ENCODE data around the gene STYXL1.

The STYXL1 gene

DNA sequence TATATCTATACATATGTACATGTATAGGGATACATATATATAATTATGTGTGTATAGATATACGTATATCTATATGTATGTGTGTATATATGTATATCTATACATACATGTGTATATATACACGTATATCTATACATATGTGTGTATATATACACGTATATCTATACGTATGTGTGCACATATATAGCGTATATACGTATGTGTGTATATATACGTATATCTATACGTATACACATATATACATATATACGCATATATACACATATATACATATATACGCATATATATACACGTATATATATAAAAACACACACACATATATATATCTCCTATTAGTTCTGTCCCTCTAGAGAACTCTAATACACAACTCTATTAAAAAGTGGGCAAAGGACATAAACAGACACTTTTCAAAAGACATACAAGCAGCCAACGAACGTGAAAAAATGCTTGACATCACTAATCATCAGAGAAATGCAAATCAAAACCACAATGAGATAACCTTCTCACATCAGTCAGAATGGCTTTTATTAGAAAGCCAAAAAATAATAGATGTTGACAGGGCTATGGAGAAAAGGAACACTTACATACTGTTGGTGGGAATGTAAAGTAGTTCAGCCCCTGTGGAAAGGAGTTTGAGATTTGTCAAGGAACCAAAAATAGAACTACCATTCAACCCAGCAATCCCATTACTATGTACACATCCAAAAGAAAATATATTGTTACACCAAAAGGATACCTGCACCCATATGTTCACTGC is 31.4 kb downstream of the STYXL1 start:
- no peak overlapping the region for H2AK5ac ChIP-seq (ENCODE audit: low read depth, low read length)
- H3K23ac ChIP-seq (ENCODE audit: low read depth, low read length, poor library complexity), result no peak overlapping the region
- H3K4me3 ChIP-seq (ENCODE audit: low read length in 2 of 2), result no peak overlapping the region
- H3K4ac ChIP-seq (ENCODE audit: low read length), result no peak overlapping the region
- H2AFZ ChIP-seq (ENCODE audit: low read length), result no peak overlapping the region
- H4K91ac ChIP-seq (ENCODE audit: low read depth, low read length, poor library complexity), result no peak overlapping the region
- no peak overlapping the region for H2BK15ac ChIP-seq (ENCODE audit: low read length)
- no peak overlapping the region for H3K27ac ChIP-seq (replicated peaks; ENCODE audit: low read length)
- no peak overlapping the region for H3K9ac ChIP-seq (ENCODE audit: low read depth, low read length, poor library complexity)
- H3K4me2 ChIP-seq (ENCODE audit: insufficient read depth, low read length, poor library complexity, severe bottlenecking), result no peak overlapping the region
- peaks cover 6 to 31% of the 10 kb centered on the region in 2 donors for H3K36me3 ChIP-seq (replicated peaks in 1 of 2; ENCODE audit: control insufficient read depth in 2 of 2, insufficient read depth in 2 of 2, low read length in 2 of 2)
- H3K4me1 ChIP-seq (ENCODE audit: control insufficient read depth in 2 of 2, insufficient read depth in 1 of 2, low read depth in 1 of 2, low read length in 2 of 2), result no peaks in the 10 kb centered on the region
- H2BK120ac ChIP-seq (ENCODE audit: low read depth, low read length), result no peak overlapping the region
- H3K9me3 ChIP-seq (replicated peaks in 1 of 2; ENCODE audit: control insufficient read depth in 2 of 2, insufficient read depth in 1 of 2, low read depth in 1 of 2, low read length in 2 of 2), result no peaks in the 10 kb centered on the region
- H3K14ac ChIP-seq (ENCODE audit: low read length), result no peak overlapping the region
- no peaks in the 10 kb centered on the region for H3K79me1 ChIP-seq (ENCODE audit: low read depth, low read length)
- no peak overlapping the region for H3K18ac ChIP-seq (ENCODE audit: low read length)
- no peak overlapping the region for H4K8ac ChIP-seq (ENCODE audit: low read depth, low read length)
- no peak for DNase-seq (ENCODE audit: low spot score)
- H3K27me3 ChIP-seq (ENCODE audit: control insufficient read depth in 3 of 3, insufficient read depth in 3 of 3, low read depth in 1 of 3, low read length in 3 of 3), result no peaks in the 10 kb centered on the region
- no peak overlapping the region for H2BK5ac ChIP-seq (ENCODE audit: low read length)
- H2BK12ac ChIP-seq (ENCODE audit: low read length), result no peak overlapping the region
- 100% methylated on average over 1 to 2 of the region's 13 CpGs for WGBS, 2 donors (ENCODE audit: extremely low coverage in 2 of 2, insufficient read length in 2 of 2, insufficient replicate concordance in 1 of 2)

GRCh38 chr7:76011442-76011861 is 36.3 kb downstream of the STYXL1 start:
- no peak overlapping the region for H2AK5ac ChIP-seq (ENCODE audit: low read depth, low read length)
- H2AFZ ChIP-seq (ENCODE audit: low read length), result no peak overlapping the region
- H2BK120ac ChIP-seq (ENCODE audit: low read depth, low read length), result no peak overlapping the region
- H4K91ac ChIP-seq (ENCODE audit: low read depth, low read length, poor library complexity), result no peak overlapping the region
- no peak overlapping the region for H3K4me3 ChIP-seq (ENCODE audit: low read length in 2 of 2)
- no peaks in the 10 kb centered on the region for H3K79me1 ChIP-seq (ENCODE audit: low read depth, low read length)
- no peak overlapping the region for H2BK15ac ChIP-seq (ENCODE audit: low read length)
- WGBS, 2 donors (ENCODE audit: extremely low coverage in 2 of 2, insufficient read length in 2 of 2, insufficient replicate concordance in 1 of 2), result no CpG with 5 or more reads among the region's 8 CpGs
- no peak overlapping the region for H3K4ac ChIP-seq (ENCODE audit: low read length)
- no peaks in the 10 kb centered on the region for H3K9me3 ChIP-seq (replicated peaks in 1 of 2; ENCODE audit: control insufficient read depth in 2 of 2, insufficient read depth in 1 of 2, low read depth in 1 of 2, low read length in 2 of 2)
- peaks cover 0 to 18% of the 10 kb centered on the region in 2 donors for H3K36me3 ChIP-seq (replicated peaks in 1 of 2; ENCODE audit: control insufficient read depth in 2 of 2, insufficient read depth in 2 of 2, low read length in 2 of 2)
- H4K8ac ChIP-seq (ENCODE audit: low read depth, low read length), result no peak overlapping the region
- H2BK5ac ChIP-seq (ENCODE audit: low read length), result no peak overlapping the region
- no peaks in the 10 kb centered on the region for H3K27me3 ChIP-seq (ENCODE audit: control insufficient read depth in 3 of 3, insufficient read depth in 3 of 3, low read depth in 1 of 3, low read length in 3 of 3)
- H3K4me2 ChIP-seq (ENCODE audit: insufficient read depth, low read length, poor library complexity, severe bottlenecking), result no peak overlapping the region
- no peak overlapping the region for H3K9ac ChIP-seq (ENCODE audit: low read depth, low read length, poor library complexity)
- no peaks in the 10 kb centered on the region for H3K4me1 ChIP-seq (ENCODE audit: control insufficient read depth in 2 of 2, insufficient read depth in 1 of 2, low read depth in 1 of 2, low read length in 2 of 2)
- H3K23ac ChIP-seq (ENCODE audit: low read depth, low read length, poor library complexity), result no peak overlapping the region
- DNase-seq (ENCODE audit: low spot score), result no peak
- no peak overlapping the region for H3K18ac ChIP-seq (ENCODE audit: low read length)
- H2BK12ac ChIP-seq (ENCODE audit: low read length), result no peak overlapping the region
- H3K14ac ChIP-seq (ENCODE audit: low read length), result no peak overlapping the region
- H3K27ac ChIP-seq (replicated peaks; ENCODE audit: low read length), result no peak overlapping the region

GRCh38 chr7:76009672-76010600 is 37.9 kb downstream of the STYXL1 start:
- Histone ChIP-seq H3K27me3 (ENCODE audit: control insufficient read depth in 3 of 3, insufficient read depth in 3 of 3, low read depth in 1 of 3, low read length in 3 of 3) (no peaks in the 10 kb centered on the region), H3K9me3 (replicated peaks in 1 of 2; ENCODE audit: control insufficient read depth in 2 of 2, insufficient read depth in 1 of 2, low read depth in 1 of 2, low read length in 2 of 2) (no peaks in the 10 kb centered on the region), H3K9ac (ENCODE audit: low read depth, low read length, poor library complexity) (no peak overlapping the region), H2AK5ac (ENCODE audit: low read depth, low read length) (no peak overlapping the region), H3K14ac (ENCODE audit: low read length) (no peak overlapping the region), H3K79me1 (ENCODE audit: low read depth, low read length) (no peaks in the 10 kb centered on the region), H3K18ac (ENCODE audit: low read length) (no peak overlapping the region), H2BK5ac (ENCODE audit: low read length) (no peak overlapping the region), H2BK120ac (ENCODE audit: low read depth, low read length) (no peak overlapping the region), H4K8ac (ENCODE audit: low read depth, low read length) (no peak overlapping the region), H3K4me2 (ENCODE audit: insufficient read depth, low read length, poor library complexity, severe bottlenecking) (no peak overlapping the region), H3K27ac (replicated peaks; ENCODE audit: low read length) (no peak overlapping the region), H2BK12ac (ENCODE audit: low read length) (no peak overlapping the region), H4K91ac (ENCODE audit: low read depth, low read length, poor library complexity) (no peak overlapping the region), H3K23ac (ENCODE audit: low read depth, low read length, poor library complexity) (no peak overlapping the region), H3K4me3 (ENCODE audit: low read length in 2 of 2) (no peak overlapping the region), H3K36me3 (replicated peaks in 1 of 2; ENCODE audit: control insufficient read depth in 2 of 2, insufficient read depth in 2 of 2, low read length in 2 of 2) (peaks cover 7 to 28% of the 10 kb centered on the region in 2 donors), H2BK15ac (ENCODE audit: low read length) (no peak overlapping the region), H2AFZ (ENCODE audit: low read length) (no peak overlapping the region), H3K4me1 (ENCODE audit: control insufficient read depth in 2 of 2, insufficient read depth in 1 of 2, low read depth in 1 of 2, low read length in 2 of 2) (no peaks in the 10 kb centered on the region), H3K4ac (ENCODE audit: low read length) (no peak overlapping the region)
- no peak for DNase-seq (ENCODE audit: low spot score)
- WGBS, 2 donors (ENCODE audit: extremely low coverage in 2 of 2, insufficient read length in 2 of 2, insufficient replicate concordance in 1 of 2), result no CpG with 5 or more reads among the region's 11 CpGs

DNA sequence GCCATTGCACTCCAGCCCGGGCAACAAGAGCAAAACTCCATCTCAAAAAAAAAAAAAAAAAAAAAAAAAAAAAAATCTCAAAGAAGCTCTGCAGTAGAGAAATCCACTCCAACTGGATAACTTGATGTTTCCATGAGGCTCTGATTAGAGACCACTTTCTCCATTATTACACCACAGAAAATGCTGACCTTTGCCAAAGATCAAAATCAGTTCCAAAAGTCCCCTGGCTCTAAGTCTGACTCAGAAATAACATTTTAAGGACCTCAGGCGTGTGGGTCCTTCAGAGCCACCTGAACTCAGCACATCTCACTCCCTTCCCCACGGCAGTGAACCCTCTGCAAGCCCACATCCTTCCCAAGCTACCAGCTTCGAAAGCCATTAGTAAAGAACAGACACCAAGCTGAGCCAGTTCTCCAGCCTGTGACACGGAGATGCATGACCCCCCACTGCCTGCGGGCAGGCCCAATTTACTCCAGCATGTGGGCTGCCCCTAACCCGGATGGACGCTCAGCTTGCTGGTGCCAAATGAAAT is 39.6 kb downstream of the STYXL1 start:
- Histone ChIP-seq H3K23ac (ENCODE audit: low read depth, low read length, poor library complexity) (no peak overlapping the region), H3K79me1 (ENCODE audit: low read depth, low read length) (no peaks in the 10 kb centered on the region), H3K4me2 (ENCODE audit: insufficient read depth, low read length, poor library complexity, severe bottlenecking) (no peak overlapping the region)

More for the DNA sequence above, 39.6 kb downstream of the STYXL1 start:
- no peak overlapping the region for H3K27ac ChIP-seq (replicated peaks; ENCODE audit: low read length)
- H3K4me3 ChIP-seq (ENCODE audit: low read length in 2 of 2), result no peak overlapping the region
- no peak overlapping the region for H3K18ac ChIP-seq (ENCODE audit: low read length)
- H2BK120ac ChIP-seq (ENCODE audit: low read depth, low read length), result no peak overlapping the region
- H3K4me1 ChIP-seq (ENCODE audit: control insufficient read depth in 2 of 2, insufficient read depth in 1 of 2, low read depth in 1 of 2, low read length in 2 of 2), result no peaks in the 10 kb centered on the region
- no peak overlapping the region for H2BK5ac ChIP-seq (ENCODE audit: low read length)
- no CpG with 5 or more reads among the region's 8 CpGs for WGBS, 2 donors (ENCODE audit: extremely low coverage in 2 of 2, insufficient read length in 2 of 2, insufficient replicate concordance in 1 of 2)
- no peaks in the 10 kb centered on the region for H3K27me3 ChIP-seq (ENCODE audit: control insufficient read depth in 3 of 3, insufficient read depth in 3 of 3, low read depth in 1 of 3, low read length in 3 of 3)
- no peak overlapping the region for H2AK5ac ChIP-seq (ENCODE audit: low read depth, low read length)
- H3K9me3 ChIP-seq (replicated peaks in 1 of 2; ENCODE audit: control insufficient read depth in 2 of 2, insufficient read depth in 1 of 2, low read depth in 1 of 2, low read length in 2 of 2), result no peaks in the 10 kb centered on the region
- no peak overlapping the region for H2BK15ac ChIP-seq (ENCODE audit: low read length)
- no peak overlapping the region for H2AFZ ChIP-seq (ENCODE audit: low read length)
- H3K36me3 ChIP-seq (replicated peaks in 1 of 2; ENCODE audit: control insufficient read depth in 2 of 2, insufficient read depth in 2 of 2, low read length in 2 of 2), result peaks cover 13 to 35% of the 10 kb centered on the region in 2 donors
- H3K9ac ChIP-seq (ENCODE audit: low read depth, low read length, poor library complexity), result no peak overlapping the region
- no peak overlapping the region for H3K14ac ChIP-seq (ENCODE audit: low read length)
- H4K91ac ChIP-seq (ENCODE audit: low read depth, low read length, poor library complexity), result no peak overlapping the region
- H4K8ac ChIP-seq (ENCODE audit: low read depth, low read length), result no peak overlapping the region
- H3K4ac ChIP-seq (ENCODE audit: low read length), result no peak overlapping the region
- H2BK12ac ChIP-seq (ENCODE audit: low read length), result peak overlapping the region; percentile 16
- no peak for DNase-seq (ENCODE audit: low spot score)
